ENCODE measurements around the gene KRTAP10-7.

Gene KRTAP10-7

DNA sequence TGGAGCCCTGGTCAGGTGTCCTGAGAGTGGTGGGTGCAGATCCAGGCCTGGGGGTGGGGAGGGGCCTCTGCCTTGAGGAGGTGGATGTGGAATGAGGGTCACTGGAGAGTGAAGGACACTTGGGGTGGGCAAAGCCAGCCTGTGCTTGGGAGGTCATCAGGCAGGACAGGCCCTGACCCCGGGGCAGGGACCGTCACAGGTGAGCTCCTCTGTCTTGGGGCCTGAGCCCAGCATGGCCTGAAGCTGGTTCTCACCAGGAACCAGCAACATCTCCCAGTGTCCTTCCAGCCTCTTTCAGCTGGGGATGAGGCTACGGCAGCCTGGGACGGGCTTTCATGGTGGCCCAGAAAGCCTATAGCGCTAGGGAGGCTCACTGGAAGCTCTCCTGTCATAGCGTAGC is 48.3 kb upstream of the KRTAP10-7 start:
- no peak overlapping the region for H2AFZ ChIP-seq (ENCODE audit: low read depth, low read length, severe bottlenecking)
- no peaks in the 10 kb centered on the region for H4K20me1 ChIP-seq (ENCODE audit: low read depth, low read length)
- no peaks in the 10 kb centered on the region for H3K36me3 ChIP-seq (ENCODE audit: low read length)
- H3F3A ChIP-seq (ENCODE audit: insufficient read depth), result no peaks in the 10 kb centered on the region
- no peak overlapping the region for H3K4me2 ChIP-seq (ENCODE audit: low read depth, low read length, poor library complexity, severe bottlenecking)
- no peaks in the 10 kb centered on the region for H3K9me2 ChIP-seq (replicated peaks; ENCODE audit: insufficient read depth, low read length)
- H3K27ac ChIP-seq (ENCODE audit: low read depth, low read length), result no peak overlapping the region
- no peaks in the 10 kb centered on the region for H3K9me3 ChIP-seq (ENCODE audit: insufficient read depth, low read length)
- H3K79me2 ChIP-seq (ENCODE audit: insufficient read depth, low read length), result no peaks in the 10 kb centered on the region
- no peaks in the 10 kb centered on the region for H3K27me3 ChIP-seq (ENCODE audit: low read length)
- no peak overlapping the region for H3K9ac ChIP-seq (ENCODE audit: low read length)
- TF ChIP-seq EZH2phosphoT487 (conservative IDR thresholded peaks at IDR 0.05; ENCODE audit: low read length), result no peak
- TF ChIP-seq, protein P1, sequence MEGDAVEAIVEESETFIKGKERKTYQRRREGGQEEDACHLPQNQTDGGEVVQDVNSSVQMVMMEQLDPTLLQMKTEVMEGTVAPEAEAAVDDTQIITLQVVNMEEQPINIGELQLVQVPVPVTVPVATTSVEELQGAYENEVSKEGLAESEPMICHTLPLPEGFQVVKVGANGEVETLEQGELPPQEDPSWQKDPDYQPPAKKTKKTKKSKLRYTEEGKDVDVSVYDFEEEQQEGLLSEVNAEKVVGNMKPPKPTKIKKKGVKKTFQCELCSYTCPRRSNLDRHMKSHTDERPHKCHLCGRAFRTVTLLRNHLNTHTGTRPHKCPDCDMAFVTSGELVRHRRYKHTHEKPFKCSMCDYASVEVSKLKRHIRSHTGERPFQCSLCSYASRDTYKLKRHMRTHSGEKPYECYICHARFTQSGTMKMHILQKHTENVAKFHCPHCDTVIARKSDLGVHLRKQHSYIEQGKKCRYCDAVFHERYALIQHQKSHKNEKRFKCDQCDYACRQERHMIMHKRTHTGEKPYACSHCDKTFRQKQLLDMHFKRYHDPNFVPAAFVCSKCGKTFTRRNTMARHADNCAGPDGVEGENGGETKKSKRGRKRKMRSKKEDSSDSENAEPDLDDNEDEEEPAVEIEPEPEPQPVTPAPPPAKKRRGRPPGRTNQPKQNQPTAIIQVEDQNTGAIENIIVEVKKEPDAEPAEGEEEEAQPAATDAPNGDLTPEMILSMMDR (IDR thresholded peaks at IDR 0.05; ENCODE audit: insufficient read depth, low read length, poor library complexity, severe bottlenecking), result no peak
- H3K4me3 ChIP-seq (ENCODE audit: insufficient read depth, low read length, poor library complexity, severe bottlenecking), result no peak overlapping the region

DNA sequence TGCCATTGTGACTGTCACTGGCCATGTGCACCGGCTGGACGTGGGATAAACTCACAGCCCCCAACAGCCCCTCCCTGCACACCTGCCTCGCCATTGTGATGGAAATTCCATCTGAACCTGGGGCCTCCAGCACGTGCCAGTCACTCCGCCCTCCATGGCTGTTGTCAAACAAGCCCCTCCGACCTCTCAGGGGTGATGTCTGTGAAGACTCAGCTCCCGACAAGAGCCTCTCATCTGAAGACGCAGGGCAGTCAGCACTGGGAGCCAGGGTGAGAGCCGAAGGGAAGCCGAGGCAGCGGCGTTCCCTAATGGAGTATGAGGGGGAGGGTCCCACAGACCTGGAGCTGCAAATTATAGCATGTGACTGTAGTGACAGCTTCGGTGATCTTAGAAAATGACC is 47.7 kb upstream of the KRTAP10-7 start:
- Histone ChIP-seq H3K27ac (ENCODE audit: low read depth, low read length) (no peak overlapping the region), H2AFZ (ENCODE audit: low read depth, low read length, severe bottlenecking) (no peak overlapping the region), H3K4me3 (ENCODE audit: insufficient read depth, low read length, poor library complexity, severe bottlenecking) (no peak overlapping the region), H4K20me1 (ENCODE audit: low read depth, low read length) (no peaks in the 10 kb centered on the region), H3K9me2 (replicated peaks; ENCODE audit: insufficient read depth, low read length) (no peaks in the 10 kb centered on the region), H3K36me3 (ENCODE audit: low read length) (no peaks in the 10 kb centered on the region), H3K27me3 (ENCODE audit: low read length) (no peaks in the 10 kb centered on the region), H3K4me2 (ENCODE audit: low read depth, low read length, poor library complexity, severe bottlenecking) (no peak overlapping the region), H3K79me2 (ENCODE audit: insufficient read depth, low read length) (no peaks in the 10 kb centered on the region), H3K9me3 (ENCODE audit: insufficient read depth, low read length) (no peaks in the 10 kb centered on the region), H3F3A (ENCODE audit: insufficient read depth) (no peaks in the 10 kb centered on the region), H3K9ac (ENCODE audit: low read length) (no peak overlapping the region)
- TF ChIP-seq EZH2phosphoT487 (conservative IDR thresholded peaks at IDR 0.05; ENCODE audit: low read length), result no peak
- TF ChIP-seq, protein P1 (IDR thresholded peaks at IDR 0.05; ENCODE audit: insufficient read depth, low read length, poor library complexity, severe bottlenecking), result no peak

DNA sequence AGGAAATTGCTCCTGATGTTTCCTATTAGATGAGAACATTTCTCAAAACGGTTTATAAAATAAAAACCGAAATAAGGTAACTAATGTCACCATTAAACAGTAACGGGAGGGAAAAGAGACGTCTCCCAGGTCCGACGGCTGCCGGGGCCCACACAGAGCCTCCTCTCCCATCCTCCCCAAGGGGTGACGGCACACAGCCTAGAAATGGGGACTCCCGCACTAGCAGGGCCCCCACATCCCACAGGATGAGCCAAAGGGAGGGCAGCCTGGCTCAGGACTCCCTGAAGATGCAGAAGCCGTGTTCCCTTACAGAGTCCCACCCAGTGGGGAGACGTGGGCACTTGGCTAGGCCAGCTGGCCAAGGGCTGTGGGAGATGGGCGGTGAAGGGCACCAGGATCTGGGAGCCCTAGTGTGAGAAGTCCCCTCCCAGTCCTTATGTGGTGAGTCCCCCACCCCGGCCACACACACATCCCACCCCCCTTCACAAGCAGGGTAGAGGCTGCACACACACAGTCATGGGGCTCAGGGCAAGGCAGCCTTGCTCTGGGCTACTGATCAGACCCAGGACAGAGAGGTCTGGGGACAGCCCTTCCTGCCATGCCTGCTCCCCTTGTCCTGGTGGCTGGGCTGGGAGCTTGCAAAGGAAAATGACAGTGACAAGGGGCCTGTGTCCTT is 45.1 kb upstream of the KRTAP10-7 start:
- Histone ChIP-seq H3K79me2 (ENCODE audit: insufficient read depth, low read length) (no peaks in the 10 kb centered on the region), H3K9me3 (ENCODE audit: insufficient read depth, low read length) (no peaks in the 10 kb centered on the region), H3K9ac (ENCODE audit: low read length) (no peak overlapping the region), H3K9me2 (replicated peaks; ENCODE audit: insufficient read depth, low read length) (no peaks in the 10 kb centered on the region), H3K4me3 (ENCODE audit: insufficient read depth, low read length, poor library complexity, severe bottlenecking) (no peak overlapping the region), H3K36me3 (ENCODE audit: low read length) (no peaks in the 10 kb centered on the region), H3K27ac (ENCODE audit: low read depth, low read length) (no peak overlapping the region), H3F3A (ENCODE audit: insufficient read depth) (no peaks in the 10 kb centered on the region), H3K4me2 (ENCODE audit: low read depth, low read length, poor library complexity, severe bottlenecking) (no peak overlapping the region), H2AFZ (ENCODE audit: low read depth, low read length, severe bottlenecking) (no peak overlapping the region), H4K20me1 (ENCODE audit: low read depth, low read length) (no peaks in the 10 kb centered on the region), H3K27me3 (ENCODE audit: low read length) (no peaks in the 10 kb centered on the region)
- TF ChIP-seq EZH2phosphoT487 (conservative IDR thresholded peaks at IDR 0.05; ENCODE audit: low read length), result no peak
- TF ChIP-seq, protein P1 (IDR thresholded peaks at IDR 0.05; ENCODE audit: insufficient read depth, low read length, poor library complexity, severe bottlenecking), result no peak
